ENCODE results near the gene PDGFD.
"Not testable (repeated sequence)": the region's sequence is repeated elsewhere in the genome, so short reads cannot be mapped to it uniquely, and the experiment has no call there.

The PDGFD gene

DNA sequence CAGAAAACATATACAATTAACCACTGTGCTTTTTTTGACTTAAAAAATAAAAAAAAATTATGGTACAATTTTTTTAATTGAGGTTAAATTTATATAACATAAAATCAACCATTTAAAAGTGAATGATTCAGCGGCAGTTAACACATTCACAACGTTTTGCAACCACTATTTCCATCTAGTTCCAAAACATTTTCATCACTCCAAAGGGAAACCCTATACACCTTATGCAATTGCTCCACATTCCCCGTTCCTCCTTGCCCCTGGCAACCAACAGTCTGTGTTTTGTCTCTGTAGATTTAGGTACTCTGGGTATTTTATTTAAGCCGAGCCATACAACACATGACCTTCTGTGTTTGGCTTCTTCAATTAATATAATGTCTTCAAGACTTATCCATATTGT is 112.2 kb downstream of the PDGFD start:
- DNase-seq = no peak

DNA sequence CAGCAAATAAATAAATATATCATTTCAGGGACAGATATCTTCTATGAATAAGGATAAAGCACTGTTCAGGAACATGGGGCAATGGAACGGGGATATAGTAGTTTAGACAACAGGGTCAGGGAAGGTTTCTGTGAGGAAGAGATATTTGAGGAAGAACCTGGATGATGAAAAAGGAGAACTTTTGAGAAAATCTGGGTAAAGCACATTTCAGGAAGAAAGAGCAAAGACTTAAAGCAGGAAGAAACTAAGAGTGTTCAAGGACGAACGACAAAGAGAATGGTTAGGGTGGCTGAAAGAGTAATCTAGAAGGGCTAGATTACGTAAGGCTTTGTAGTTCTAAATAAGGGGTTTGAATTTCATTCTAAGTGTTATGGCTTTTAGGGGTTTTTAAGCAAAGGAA is 114.8 kb downstream of the PDGFD start:
- peak; percentile 26 for DNase-seq

DNA sequence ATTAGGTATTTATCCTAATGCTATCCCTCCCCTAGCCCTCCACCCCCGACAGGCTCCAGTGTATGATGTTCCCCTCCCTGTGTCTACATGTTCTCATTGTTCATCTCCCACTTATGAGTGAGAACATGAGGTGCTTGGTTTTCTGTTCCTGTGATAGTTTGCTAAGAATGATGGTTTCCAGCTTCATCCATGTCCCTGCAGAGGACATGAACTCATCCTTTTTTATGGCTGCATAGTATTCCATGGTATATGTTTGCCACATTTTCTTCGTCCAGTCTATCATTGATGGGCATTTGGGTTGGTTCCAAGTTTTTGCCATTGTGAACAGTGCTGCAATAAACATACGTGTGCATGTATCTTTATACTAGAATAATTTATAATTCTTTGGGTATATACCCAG is 117.1 kb downstream of the PDGFD start:
- DNase-seq = not testable (repeated sequence)

DNA sequence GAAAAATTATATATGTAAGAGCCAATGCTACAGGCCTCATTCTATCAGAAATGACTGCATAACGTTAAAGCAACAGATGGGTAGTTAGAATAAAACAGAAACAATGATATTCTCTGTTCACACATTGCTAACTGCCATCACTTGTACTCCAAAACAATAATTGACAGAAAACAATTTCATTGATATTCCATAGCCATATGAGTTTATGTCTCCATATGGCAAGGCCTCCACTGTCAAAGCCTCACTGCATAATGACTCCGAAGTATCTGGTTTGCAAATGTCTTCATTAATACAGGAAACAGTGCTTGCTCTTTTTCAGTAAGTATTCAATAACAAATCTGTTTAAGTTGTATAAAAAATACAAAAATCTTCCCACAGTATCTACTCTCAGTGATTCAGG is 117.6 kb downstream of the PDGFD start:
- no peak for DNase-seq

DNA sequence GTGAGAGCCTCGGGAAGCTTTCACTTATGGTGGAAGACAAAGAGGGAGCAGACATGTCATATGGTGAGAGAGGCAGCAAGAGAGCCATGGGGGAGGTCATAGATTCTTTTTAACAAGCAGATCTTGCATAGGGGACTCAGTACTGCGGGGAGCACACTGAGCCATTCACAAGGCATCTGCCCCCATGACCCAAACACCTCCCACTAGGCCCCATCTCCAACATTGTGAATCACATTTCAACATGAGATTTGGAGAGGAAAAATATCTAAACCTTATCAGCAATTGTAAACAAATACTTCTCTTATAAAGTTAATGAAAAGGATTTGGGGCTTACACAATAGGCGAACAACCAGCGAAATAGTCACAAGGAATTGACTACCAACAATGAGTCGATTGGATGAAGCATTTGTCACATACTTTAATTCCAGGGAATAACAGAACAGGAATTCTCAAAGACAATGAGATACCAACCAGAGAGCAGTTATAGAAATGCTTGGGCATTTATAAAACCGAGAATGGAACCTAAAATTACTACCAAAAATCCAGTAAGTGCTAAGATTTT is 120.2 kb downstream of the PDGFD start:
- DNase-seq = no peak

GRCh38 chr11:104043142-104043541 is 120.8 kb downstream of the PDGFD start:
- DNase-seq = no peak

DNA sequence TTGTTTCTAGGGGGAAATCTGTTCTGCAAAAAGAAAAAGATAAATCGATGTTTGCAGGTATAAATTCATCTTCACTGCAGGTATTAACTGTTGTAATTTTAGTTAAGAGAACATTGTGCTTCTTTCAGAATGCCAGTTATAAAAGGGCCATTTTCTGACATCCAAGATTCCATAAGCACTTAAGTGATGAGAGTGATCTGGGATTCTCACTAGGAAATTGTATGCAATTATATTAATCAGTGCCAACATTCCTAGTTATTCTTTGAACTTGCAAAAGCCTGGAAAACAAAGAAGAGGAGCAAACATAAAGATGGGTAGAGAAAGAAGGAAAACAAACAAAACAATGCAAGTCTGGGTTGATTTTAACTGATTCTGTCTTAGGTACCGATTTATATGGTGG is 122.2 kb downstream of the PDGFD start:
- no peak for DNase-seq

DNA sequence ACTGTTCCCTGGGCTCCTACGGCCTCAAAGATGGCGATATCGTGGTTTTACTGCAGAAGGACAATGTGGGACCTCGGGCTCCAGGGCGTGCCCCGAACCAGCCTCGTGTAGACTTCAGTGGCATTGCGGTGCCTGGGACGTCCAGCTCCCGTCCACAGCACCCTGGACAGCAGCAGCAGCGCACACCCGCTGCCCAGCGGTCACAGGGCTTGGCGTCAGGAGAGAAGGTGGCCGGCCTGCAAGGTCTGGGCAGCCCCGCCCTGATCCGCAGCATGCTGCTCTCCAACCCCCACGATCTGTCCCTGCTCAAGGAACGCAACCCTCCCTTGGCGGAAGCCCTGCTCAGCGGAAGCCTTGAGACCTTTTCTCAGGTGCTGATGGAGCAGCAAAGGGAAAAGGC is 127.0 kb downstream of the PDGFD start:
- no peak for DNase-seq

DNA sequence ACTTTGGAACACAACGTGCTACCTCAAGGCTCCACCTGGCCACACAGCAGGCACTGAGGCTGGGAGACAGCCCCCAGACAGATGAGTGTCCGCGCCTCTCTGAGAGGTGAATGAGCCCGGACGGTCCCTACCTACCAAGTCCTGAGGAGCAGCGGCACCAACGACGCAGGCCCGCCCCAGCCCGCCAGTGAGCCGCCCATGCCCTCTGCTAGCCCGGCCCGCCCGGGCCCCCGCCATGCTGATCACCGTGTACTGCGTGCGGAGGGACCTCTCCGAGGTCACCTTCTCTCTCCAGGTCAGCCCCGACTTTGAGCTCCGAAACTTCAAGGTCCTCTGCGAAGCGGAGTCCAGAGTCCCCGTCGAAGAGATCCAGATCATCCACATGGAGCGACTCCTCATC is 127.4 kb downstream of the PDGFD start, which contains the start of gene DDI1:
Gene DDI1, plus strand, starts transcription at position 53 of the 400 bp plus-strand sequence. Its CDS starts 183 bp downstream, at position 236.
- no peak for DNase-seq

DNA sequence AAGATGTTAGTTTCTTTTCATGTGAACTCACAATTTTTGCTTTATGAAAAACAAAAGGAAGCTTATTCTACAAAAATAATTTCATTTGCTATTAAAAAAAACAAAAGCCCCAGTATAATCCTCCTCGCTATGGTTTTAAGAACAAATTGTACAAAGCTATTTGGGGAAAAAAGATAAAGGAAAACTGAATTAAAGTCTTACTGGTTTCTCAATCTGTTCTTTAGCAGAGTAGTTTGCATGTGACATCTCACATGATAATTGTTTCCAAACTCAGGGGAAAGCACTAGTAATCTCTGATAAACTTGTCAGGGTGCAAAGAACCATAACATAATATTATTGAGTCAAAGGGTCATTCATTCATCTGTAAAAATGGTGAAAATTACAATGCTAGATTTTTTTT is 130.4 kb downstream of the PDGFD start:
- DNase-seq = no peak

- no peak for DNase-seq
These were observed 130.8 kb downstream of the PDGFD start for GRCh38 chr11:104033134-104033533.

- no peak for DNase-seq
These were observed 135.3 kb downstream of the PDGFD start for GRCh38 chr11:104028476-104029263.

- DNase-seq = no peak
These were observed 139.4 kb downstream of the PDGFD start for GRCh38 chr11:104024572-104024971.

DNA sequence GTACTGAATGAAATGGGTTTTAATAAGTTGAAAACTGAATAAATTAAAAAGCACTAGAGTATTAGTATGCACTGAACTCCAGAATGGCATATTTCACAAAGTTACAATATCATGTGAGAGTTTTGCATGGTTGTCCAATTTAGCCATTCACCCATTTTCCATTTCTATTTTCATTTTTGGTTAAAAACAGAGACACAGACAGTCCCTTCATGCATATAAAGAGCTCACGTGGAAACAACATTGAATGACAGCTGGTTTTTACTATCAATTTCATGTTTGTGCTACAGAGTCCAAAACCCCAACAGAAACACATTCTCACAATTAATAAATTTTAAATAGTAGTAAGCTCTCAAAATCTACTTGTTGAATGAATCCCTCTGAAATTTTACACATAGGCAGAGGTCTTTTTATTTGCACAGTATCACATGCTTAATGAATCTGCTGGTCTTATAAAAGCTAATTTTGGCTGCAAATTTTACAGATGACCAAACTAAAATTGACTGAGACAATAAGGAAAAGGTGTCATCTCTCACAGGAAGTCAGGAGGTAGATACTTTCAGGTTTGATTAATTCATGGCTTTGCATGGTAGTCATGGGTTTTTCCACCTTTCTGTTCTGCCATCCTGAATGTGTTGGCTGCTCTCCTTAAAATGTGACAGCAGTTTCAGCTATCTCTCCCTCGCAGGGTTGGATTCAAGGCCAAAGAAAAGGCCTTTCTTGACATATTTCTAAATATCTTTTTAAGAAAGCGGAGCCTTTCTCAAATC is 148.1 kb downstream of the PDGFD start:
- DNase-seq = no peak

DNA sequence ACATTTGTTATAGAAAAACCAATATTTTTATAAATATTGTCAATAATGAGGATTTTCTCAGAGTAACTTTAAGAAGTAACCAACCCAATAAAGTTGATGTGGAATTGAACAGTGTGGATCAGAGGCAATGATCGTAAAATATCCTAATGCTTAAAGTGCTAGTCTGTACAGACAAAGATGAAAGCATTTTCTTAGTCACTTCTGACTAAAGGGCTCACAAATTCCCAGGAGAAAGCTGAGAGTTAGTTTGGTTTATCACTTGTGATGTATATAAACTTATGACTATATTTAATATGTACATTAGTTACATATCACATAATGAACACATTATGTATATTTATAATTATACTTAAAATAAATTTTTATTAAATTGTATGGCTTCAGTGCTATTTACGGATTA is 152.9 kb downstream of the PDGFD start:
- no peak for DNase-seq

GRCh38 chr11:104009744-104010143 is 154.2 kb downstream of the PDGFD start:
- no peak for DNase-seq

DNA sequence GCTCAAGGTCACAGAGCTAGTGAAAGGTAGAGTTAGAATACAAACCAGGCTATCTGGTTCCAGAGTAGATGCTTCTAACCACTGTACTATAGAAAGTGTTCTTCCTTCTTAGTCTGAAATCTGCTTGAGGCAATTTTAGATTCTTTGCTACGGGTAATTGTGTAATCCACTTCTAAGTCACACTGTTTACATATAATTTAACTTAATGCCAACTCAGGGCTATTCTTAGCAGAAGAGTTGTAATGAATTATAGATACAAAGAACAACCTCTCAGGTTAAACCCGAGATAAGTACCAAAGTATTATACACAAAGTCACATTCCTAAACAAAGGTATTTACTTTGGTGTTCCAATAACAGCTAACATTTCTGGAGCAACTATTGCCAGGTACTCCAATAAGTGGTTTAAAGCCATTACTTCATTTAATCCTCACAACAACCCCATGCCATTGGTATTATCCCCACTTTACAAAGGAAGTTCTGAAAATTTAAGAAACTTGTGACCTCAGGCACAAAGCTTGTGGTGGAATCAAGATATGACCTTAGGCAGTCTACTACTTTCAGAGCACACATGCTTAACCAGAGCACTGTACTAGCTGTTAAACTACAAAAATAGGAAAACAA is 158.6 kb downstream of the PDGFD start:
- no peak for DNase-seq

- no peak for DNase-seq
These were observed 160.5 kb downstream of the PDGFD start for GRCh38 chr11:104003491-104003890.

GRCh38 chr11:104001561-104002056 is 162.3 kb downstream of the PDGFD start:
- no peak for DNase-seq

GRCh38 chr11:104000798-104001197 is 163.1 kb downstream of the PDGFD start:
- no peak for DNase-seq

DNA sequence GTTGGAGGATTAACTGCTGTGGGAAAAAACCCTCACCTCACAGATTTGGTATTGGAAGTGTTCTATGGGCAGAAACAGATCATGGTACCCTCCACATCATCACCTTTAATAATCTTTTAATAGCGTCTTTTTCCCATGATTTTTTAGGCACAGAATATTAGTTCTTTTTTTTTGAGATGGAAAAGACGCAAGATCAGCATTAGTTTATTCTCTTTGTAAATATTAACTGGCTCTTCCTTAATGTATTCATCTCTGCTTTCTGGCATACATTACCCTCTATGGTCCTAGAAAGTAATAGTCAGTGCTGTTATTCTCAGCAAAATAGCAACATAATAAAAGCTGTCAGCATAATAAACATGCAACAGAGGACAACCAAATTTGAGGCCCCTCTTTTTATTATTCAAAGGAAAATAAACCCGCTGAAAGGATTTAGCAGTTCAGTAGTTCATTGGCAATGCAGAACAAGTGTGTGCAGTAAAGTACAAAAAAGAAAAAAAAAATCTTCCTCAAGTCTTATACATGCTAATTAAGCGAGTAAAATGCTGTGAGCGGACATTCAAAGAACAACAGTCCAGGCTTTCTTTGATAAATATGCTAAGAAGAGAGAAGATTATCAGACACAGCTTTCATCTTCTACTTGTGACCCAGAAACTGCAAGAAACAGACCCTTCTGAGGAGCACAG is 165.0 kb downstream of the PDGFD start:
- no peak for DNase-seq

GRCh38 chr11:103997082-103997481 is 166.9 kb downstream of the PDGFD start:
- DNase-seq = no peak

DNA sequence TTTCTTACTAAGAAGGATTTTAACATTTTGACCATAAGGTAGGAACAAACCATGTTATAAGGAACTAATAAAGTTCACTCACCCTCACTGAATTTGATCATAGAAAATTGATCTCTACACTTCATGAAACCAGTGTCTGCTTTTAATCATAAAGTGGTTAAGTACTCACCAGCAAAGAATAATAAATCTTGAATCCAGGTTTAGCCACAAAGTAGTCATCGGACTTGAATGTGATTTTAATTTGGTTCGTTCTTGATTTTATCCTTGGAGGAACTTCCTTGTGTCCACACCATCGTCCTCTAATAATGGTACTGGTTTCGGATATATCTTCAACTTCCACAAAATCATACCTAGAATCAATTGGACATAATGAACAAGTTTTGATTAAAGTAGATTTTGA is 168.1 kb downstream of the PDGFD start:
- no peak for DNase-seq
